Smooth muscle cell of bladder (primary cell): Measurements from ENCODE around the gene HOXD1. TPM values are rescaled to one million over a fixed set of nuclear protein-coding genes. Genes with fewer than 3 reads are reported as not detected.

Source experiments
- total RNA-seq: library from RNA; depleted of rRNA; stranded (reverse); fragments of >200 nt; gene quantifications from 2 replicates; pipeline ENCODE4 v1.2.3, GENCODE V29; 2014

Gene HOXD1
- not detected in 2 replicates for total RNA-seq

DNA sequence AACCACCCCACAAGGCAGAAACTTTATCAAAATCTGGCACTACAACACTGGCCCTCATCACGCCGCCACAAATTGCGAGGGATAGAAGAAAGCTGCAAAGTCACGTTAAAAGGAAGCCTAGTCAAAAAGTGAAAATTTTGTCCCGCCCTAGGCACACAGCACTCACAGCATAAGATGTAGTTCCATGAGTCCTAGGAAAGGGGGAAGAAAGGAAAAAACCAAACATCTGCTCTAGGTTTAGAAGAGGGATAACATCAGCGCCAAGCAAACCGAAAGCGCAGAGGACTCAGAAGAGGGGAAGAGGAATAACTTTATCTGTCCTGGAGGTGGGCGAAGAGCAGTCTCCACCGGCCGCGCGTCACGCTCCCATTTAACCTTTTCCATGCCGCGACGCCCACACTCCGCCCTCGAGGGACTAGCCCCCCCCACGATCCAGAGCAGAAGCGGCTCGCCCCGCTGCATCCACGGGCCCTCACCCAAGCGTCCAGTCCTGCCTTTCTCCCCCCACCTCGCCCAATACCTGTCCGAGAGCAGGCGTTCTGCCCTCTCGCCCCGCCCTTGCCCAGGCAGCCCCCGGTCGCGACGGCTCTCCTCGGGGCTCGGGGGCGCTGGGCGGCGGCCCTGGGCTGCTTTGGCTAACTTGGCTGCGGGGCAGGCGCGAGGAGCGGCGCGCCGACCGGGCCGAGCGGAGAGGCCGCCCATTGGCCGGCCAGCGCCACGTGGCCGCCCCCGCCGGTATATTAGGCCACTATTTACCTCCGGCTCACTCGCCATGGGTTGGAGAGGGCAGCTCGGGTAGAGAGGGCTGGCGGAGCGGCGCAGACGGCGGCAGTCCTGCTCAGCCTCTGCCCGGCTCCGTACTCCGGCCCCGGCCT, at the start of gene HOXD1:
HOXD1 (plus strand) TSS at position 770 of the 875 bp plus-strand sequence. CDS start 134 bp downstream, outside the sequence.

DNA sequence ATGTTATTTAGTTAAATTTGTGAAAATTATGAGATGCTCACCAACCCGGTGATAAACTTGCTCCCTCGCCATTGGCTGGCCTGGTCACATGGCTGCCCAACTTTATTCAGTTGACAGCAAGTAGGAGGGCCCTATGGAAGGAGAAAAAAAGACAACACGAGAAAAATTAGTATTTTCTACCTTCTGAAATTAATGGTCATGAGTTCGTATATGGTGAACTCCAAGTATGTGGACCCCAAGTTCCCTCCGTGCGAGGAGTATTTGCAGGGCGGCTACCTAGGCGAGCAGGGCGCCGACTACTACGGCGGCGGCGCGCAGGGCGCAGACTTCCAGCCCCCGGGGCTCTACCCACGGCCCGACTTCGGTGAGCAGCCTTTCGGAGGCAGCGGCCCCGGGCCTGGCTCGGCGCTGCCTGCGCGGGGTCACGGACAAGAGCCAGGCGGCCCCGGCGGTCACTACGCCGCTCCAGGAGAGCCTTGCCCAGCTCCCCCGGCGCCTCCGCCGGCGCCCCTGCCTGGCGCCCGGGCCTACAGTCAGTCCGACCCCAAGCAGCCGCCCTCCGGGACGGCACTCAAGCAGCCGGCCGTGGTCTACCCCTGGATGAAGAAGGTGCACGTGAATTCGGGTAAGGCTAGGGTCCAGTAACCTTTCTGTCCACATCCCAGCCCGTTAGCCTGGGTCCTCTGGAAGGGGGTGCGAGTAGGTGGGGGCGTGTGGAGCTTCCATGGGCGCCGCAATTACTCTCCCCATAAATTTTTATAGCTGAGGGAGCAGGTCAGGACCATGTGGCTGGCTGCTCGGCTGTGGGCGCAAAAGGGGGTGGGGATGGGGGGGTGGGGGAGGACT, 36.8 kb upstream of the HOXD1 start, which contains the start of gene HOXD4:
HOXD4 (plus strand) TSS at position 109 of the 846 bp plus-strand sequence; CDS start at position 193, 84 bp downstream.

GRCh38 chr2:176156807-176157498, 31.5 kb upstream of the HOXD1 start, which contains the start of gene HOXD3:
TSS of gene HOXD3 (plus strand) at chr2:176157307. CDS start at chr2:176169115, 11,808 bp downstream.

Other genes with a start within 250 kb of the HOXD1 start
- gene LNPK, start 186.4 kb upstream of the HOXD1 start, total RNA-seq: 20.1 and 28.8 TPM in 2 replicates
- gene EVX2, start 104.7 kb upstream of the HOXD1 start, total RNA-seq: under 0.01 TPM in 1 of 2 replicates, not detected in the other
- 0.09 and 0.28 TPM in 2 replicates for gene HOXD13, start 95.9 kb upstream of the HOXD1 start, total RNA-seq
- not detected in 2 replicates for gene HOXD12, start 88.9 kb upstream of the HOXD1 start, total RNA-seq
- 0.14 and 0.18 TPM in 2 replicates for gene HOXD11, start 81.4 kb upstream of the HOXD1 start, total RNA-seq
- under 0.01 and 0.18 TPM in 2 replicates for gene HOXD10, start 71.9 kb upstream of the HOXD1 start, total RNA-seq
- gene HOXD9, start 65.9 kb upstream of the HOXD1 start, total RNA-seq: 0.18 and 0.28 TPM in 2 replicates
- 1.1 and 1.6 TPM in 2 replicates for gene HOXD8, start 59.0 kb upstream of the HOXD1 start, total RNA-seq
- gene HOXD4, start 37.1 kb upstream of the HOXD1 start, total RNA-seq: under 0.01 and 0.18 TPM in 2 replicates
- gene HOXD3, start 31.4 kb upstream of the HOXD1 start, total RNA-seq: 0.14 and 0.28 TPM in 2 replicates
- 18.5 and 24.2 TPM in 2 replicates for gene MTX2, start 80.8 kb downstream of the HOXD1 start, total RNA-seq